ENCODE measurements around the gene STK39. TPM values are rescaled to one million over a fixed set of nuclear protein-coding genes. Genes with fewer than 3 reads are reported as not detected.

The STK39 gene
- total RNA-seq, 6 experiments from 2014 or later, result 0.29 to 1.2 (median 0.60) TPM

DNA sequence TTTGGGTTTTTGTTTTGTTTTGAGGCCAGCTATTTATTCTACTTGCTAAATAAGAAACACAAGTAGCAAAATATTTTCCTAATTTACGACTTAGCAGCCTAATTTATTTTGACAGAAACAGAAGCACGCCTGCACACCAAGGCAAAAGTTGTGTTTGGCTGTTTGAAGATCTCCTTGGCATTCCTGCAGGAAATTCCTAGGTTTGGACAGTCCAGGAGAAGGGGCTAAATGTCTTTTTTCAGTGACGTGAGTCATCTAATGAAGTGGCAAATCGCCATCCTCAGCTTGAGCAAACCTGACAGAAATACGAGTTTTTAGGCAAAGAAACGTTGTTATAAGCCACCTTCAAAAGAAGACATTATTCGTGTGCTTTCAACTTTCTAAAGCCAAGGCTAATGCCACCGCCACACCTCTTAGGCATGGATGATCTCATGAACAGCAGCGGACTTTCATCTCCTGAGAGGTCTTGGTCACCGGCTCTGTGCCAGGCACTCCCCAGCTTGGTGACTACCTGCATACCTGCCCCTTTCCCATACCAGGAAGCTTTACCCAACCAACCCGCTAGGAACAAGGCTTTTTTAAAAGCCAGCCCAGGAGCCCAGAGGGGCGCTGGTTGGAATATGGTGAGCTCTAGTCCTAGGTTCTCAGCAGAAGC, 30.9 kb downstream of the STK39 start:
- DNase-seq (no peak), ATAC-seq (no peak)
- intact Hi-C loops (cut with DNase I), result no loop called here
- H3K9me3 ChIP-seq, result no peaks in the 10 kb centered on the region
- TF ChIP-seq, protein P1, sequence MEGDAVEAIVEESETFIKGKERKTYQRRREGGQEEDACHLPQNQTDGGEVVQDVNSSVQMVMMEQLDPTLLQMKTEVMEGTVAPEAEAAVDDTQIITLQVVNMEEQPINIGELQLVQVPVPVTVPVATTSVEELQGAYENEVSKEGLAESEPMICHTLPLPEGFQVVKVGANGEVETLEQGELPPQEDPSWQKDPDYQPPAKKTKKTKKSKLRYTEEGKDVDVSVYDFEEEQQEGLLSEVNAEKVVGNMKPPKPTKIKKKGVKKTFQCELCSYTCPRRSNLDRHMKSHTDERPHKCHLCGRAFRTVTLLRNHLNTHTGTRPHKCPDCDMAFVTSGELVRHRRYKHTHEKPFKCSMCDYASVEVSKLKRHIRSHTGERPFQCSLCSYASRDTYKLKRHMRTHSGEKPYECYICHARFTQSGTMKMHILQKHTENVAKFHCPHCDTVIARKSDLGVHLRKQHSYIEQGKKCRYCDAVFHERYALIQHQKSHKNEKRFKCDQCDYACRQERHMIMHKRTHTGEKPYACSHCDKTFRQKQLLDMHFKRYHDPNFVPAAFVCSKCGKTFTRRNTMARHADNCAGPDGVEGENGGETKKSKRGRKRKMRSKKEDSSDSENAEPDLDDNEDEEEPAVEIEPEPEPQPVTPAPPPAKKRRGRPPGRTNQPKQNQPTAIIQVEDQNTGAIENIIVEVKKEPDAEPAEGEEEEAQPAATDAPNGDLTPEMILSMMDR (IDR thresholded peaks at IDR 0.05), result no peak
- no peak for TF ChIP-seq POLR2A (IDR thresholded peaks at IDR 0.05)
- no peak overlapping the region for H3K27ac ChIP-seq
- H3K36me3 ChIP-seq, result no peaks in the 10 kb centered on the region
- H3K4me3 ChIP-seq, result no peak overlapping the region
- H3K4me1 ChIP-seq, result no peaks in the 10 kb centered on the region
- no peaks in the 10 kb centered on the region for H3K27me3 ChIP-seq
- 74% methylated on average over 8 of the region's 12 CpGs for WGBS (ENCODE audit: insufficient coverage, low coverage, low lambda C conversion rate, missing lambda C conversion rate)

DNA sequence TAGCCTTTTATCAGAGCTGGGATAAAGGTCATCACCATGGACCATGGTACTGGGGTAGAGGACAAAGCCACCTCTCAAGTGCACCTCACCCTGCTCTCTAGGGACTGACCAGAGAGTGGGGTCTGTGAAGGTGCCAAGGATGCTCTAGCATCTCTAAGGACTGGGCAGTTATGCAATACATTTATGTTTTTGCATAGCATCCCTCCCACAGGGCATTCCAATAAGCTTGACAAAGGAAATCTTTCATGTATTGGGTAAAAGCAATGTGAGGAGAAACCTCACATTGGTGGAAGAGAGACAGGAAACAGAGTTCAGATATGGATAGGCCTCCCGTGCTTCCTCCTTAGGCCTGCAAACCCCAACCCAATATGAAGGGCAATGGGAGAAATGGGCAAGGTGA, 31.6 kb downstream of the STK39 start:
- intact Hi-C loops (cut with DNase I), result no loop called here
- H3K27me3 ChIP-seq, result no peaks in the 10 kb centered on the region
- no peak overlapping the region for H3K4me3 ChIP-seq
- WGBS (ENCODE audit: insufficient coverage, low coverage, low lambda C conversion rate, missing lambda C conversion rate), result 38% methylated on average over 1 of the region's 1 CpG
- H3K27ac ChIP-seq, result no peak overlapping the region
- ATAC-seq, result no peak
- H3K9me3 ChIP-seq, result no peaks in the 10 kb centered on the region
- no peak for TF ChIP-seq POLR2A (IDR thresholded peaks at IDR 0.05)
- TF ChIP-seq, protein P1 (IDR thresholded peaks at IDR 0.05), result no peak
- no peaks in the 10 kb centered on the region for H3K4me1 ChIP-seq
- no peaks in the 10 kb centered on the region for H3K36me3 ChIP-seq
- no peak for DNase-seq

DNA sequence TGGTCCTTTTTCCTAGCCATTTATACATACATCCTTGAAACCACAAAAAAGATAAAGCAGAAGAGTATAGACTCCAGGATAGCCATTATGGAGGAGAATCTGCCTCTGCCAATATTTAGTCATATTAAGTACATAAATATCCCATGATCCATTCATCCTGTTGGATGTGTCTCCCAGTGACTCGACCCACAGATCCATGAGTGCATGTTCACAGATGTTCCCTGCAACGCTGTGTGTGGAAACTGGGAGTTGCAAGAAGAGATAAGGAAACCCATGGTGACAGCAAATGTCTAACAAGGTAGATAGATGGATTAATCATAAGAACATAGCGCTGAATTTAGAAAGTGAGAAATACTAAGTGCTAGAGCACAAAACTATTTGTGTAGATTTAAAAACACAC, 34.5 kb downstream of the STK39 start:
- no peaks in the 10 kb centered on the region for H3K36me3 ChIP-seq
- no peak overlapping the region for H3K4me3 ChIP-seq
- no peaks in the 10 kb centered on the region for H3K4me1 ChIP-seq
- no peaks in the 10 kb centered on the region for H3K9me3 ChIP-seq
- H3K27ac ChIP-seq, result no peak overlapping the region
- DNase-seq (no peak), ATAC-seq (no peak)
- 69% methylated on average over 3 of the region's 3 CpGs for WGBS (ENCODE audit: insufficient coverage, low coverage, low lambda C conversion rate, missing lambda C conversion rate)
- intact Hi-C loops (cut with DNase I), result no loop called here
- TF ChIP-seq, protein P1 (IDR thresholded peaks at IDR 0.05), result no peak
- TF ChIP-seq POLR2A (IDR thresholded peaks at IDR 0.05), result no peak
- no peaks in the 10 kb centered on the region for H3K27me3 ChIP-seq

DNA sequence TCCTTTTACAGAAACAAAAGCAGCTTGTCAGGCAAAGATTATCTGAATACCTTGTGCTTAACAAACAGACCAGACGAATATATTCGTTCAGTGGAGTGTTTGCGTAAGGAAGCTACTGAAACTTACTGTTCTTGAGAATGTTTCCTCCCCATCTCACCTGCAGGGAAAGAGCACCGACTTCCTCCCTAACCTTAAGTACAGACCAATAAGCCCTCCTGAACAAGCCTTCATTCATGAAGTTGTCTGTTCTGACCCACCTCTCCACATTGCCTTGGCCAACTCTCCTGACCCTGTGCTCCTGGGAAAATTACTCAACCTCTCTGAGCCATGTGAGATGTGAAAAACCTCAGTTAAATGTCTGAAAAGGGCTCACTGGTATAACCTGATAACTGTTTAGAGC, 35.2 kb downstream of the STK39 start:
- no peaks in the 10 kb centered on the region for H3K4me1 ChIP-seq
- intact Hi-C loops (cut with DNase I), result no loop called here

More for the DNA sequence above, 35.2 kb downstream of the STK39 start:
- DNase-seq (no peak), ATAC-seq (no peak)
- Histone ChIP-seq H3K9me3 (no peaks in the 10 kb centered on the region), H3K36me3 (no peaks in the 10 kb centered on the region), H3K27me3 (no peaks in the 10 kb centered on the region), H3K4me3 (no peak overlapping the region), H3K27ac (no peak overlapping the region)
- 32% methylated on average over 4 of the region's 4 CpGs for WGBS (ENCODE audit: insufficient coverage, low coverage, low lambda C conversion rate, missing lambda C conversion rate)
- TF ChIP-seq, protein P1 (IDR thresholded peaks at IDR 0.05), result no peak
- no peak for TF ChIP-seq POLR2A (IDR thresholded peaks at IDR 0.05)

Data from right lobe of liver (tissue), 6 donors.